Fibroblast of villous mesenchyme (primary cell): ENCODE measurements around the gene SLCO2A1. TPM values are rescaled to one million over a fixed set of nuclear protein-coding genes. Genes with fewer than 3 reads are reported as not detected.

Experiments
- DNase-seq: peaks from one replicate; pipeline ENCODE4 v3.0.0-alpha.2; 2010; ENCODE audit warnings: low read depth
- H3K4me3 ChIP-seq: 2 replicates; pipeline ENCODE4 v1.5.1; 2011; ENCODE audit warnings: low read depth, mild to moderate bottlenecking, low read length
- CTCF ChIP-seq: IDR thresholded peaks from 2 replicates; pipeline ENCODE4 v1.5.1; 2012; ENCODE audit warnings: low read depth, mild to moderate bottlenecking, low read length; ENCODE audit not compliant: insufficient read depth
- total RNA-seq: library from RNA; depleted of rRNA; stranded (reverse); fragments of >200 nt; gene quantifications from 2 replicates; pipeline ENCODE4 v1.2.3, GENCODE V29; 2012

Gene SLCO2A1
- total RNA-seq, 1 donor, result 0.43 TPM

- no peak for TF ChIP-seq CTCF
- H3K4me3 ChIP-seq, result no peak overlapping the region
- DNase-seq, result no peak
Observed at GRCh38 chr3:133999891-134000685, 29.6 kb downstream of the SLCO2A1 start.

GRCh38 chr3:133998691-133999241, 31.0 kb downstream of the SLCO2A1 start:
- no peak for DNase-seq
- H3K4me3 ChIP-seq, result no peak overlapping the region
- no peak for TF ChIP-seq CTCF

- DNase-seq, result no peak
- no peak for TF ChIP-seq CTCF
- no peak overlapping the region for H3K4me3 ChIP-seq
Observed at GRCh38 chr3:133997871-133998635, 31.7 kb downstream of the SLCO2A1 start.

DNA sequence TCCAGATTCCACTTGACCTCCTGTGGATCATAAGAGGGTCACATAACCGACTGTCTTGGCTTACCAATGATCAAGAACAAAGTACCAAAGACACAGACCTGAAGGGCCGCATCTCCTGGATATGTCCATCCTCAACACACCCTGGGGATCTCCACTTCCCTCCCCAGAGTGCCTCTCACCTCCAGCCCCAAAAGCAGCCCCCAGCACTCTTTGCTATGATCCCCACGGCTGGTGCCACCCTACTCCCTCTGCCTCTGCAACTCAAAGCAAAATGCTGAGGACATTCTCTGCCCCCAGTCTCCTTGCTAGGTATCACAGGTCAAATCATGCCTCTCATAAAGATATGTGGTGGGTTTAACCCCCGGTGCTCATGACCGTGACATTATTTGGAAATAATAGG, 32.7 kb downstream of the SLCO2A1 start:
- H3K4me3 ChIP-seq, result no peak overlapping the region
- TF ChIP-seq CTCF, result no peak
- DNase-seq, result no peak

GRCh38 chr3:133996251-133996661, 33.5 kb downstream of the SLCO2A1 start:
- TF ChIP-seq CTCF, result no peak
- DNase-seq, result no peak
- H3K4me3 ChIP-seq, result no peak overlapping the region

GRCh38 chr3:133995264-133995663, 34.5 kb downstream of the SLCO2A1 start:
- DNase-seq, result no peak
- no peak overlapping the region for H3K4me3 ChIP-seq
- TF ChIP-seq CTCF, result no peak
